H9 (cell line): ENCODE results near the gene GAP43. TPM values are rescaled to one million over a fixed set of nuclear protein-coding genes. Genes with fewer than 3 reads are reported as not detected.

ENCODE experiments used
- DNase-seq: peaks from one replicate; pipeline ENCODE4 v3.0.0-alpha.2; 2017
- H2AFZ ChIP-seq: one replicate; pipeline ENCODE4 v1.6.1; 2013; ENCODE audit warnings: mild to moderate bottlenecking, low read length, control low read depth, moderate library complexity
- H2AK5ac ChIP-seq: 2 replicates; pipeline ENCODE4 v1.6.1; 2013; ENCODE audit warnings: low read length, control low read depth, mixed read lengths; ENCODE audit not compliant: insufficient read length
- H2BK120ac ChIP-seq: one replicate; pipeline ENCODE4 v1.6.1; 2013; ENCODE audit warnings: low read depth, mild to moderate bottlenecking, low read length, control low read depth, inconsistent platforms; ENCODE audit not compliant: poor library complexity, severe bottlenecking
- H2BK12ac ChIP-seq: 2 replicates; pipeline ENCODE4 v1.6.1; 2013; ENCODE audit warnings: low read length, control low read depth, mixed read lengths, low read depth; ENCODE audit not compliant: insufficient read length
- H2BK15ac ChIP-seq: 2 replicates; pipeline ENCODE4 v1.6.1; 2013; ENCODE audit warnings: low read depth, low read length, control low read depth
- H2BK20ac ChIP-seq: one replicate; pipeline ENCODE4 v1.6.1; 2013; ENCODE audit warnings: low read depth, mild to moderate bottlenecking, low read length, control low read depth, inconsistent platforms; ENCODE audit not compliant: poor library complexity, severe bottlenecking
- H2BK5ac ChIP-seq: 2 replicates; pipeline ENCODE4 v1.6.1; 2013; ENCODE audit warnings: low read length, control low read depth, mixed read lengths; ENCODE audit not compliant: insufficient read length
- H3K14ac ChIP-seq: 2 replicates; pipeline ENCODE4 v1.6.1; 2013; ENCODE audit warnings: low read length, control low read depth; ENCODE audit not compliant: insufficient read depth
- H3K18ac ChIP-seq: 2 replicates; pipeline ENCODE4 v1.6.1; 2013; ENCODE audit warnings: low read depth, mild to moderate bottlenecking, mixed read lengths, low read length, control low read depth; ENCODE audit not compliant: insufficient read length
- H3K23ac ChIP-seq: 2 replicates; pipeline ENCODE4 v1.6.1; 2013; ENCODE audit warnings: low read length, control low read depth, mixed read lengths, low read depth; ENCODE audit not compliant: insufficient read length
- H3K23me2 ChIP-seq: 2 replicates; pipeline ENCODE4 v1.6.1; 2013; ENCODE audit warnings: low read depth, mild to moderate bottlenecking, mixed read lengths, low read length, control low read depth; ENCODE audit not compliant: insufficient read length, poor library complexity, severe bottlenecking
- H3K27ac ChIP-seq: 2 replicates; pipeline ENCODE4 v1.5.1; 2013; ENCODE audit warnings: low read length, control low read depth, mixed read lengths, low read depth; ENCODE audit not compliant: insufficient read length
- H3K27me3 ChIP-seq: 2 replicates; pipeline ENCODE4 v1.6.1; 2013; ENCODE audit warnings: low read length, control low read depth, inconsistent platforms; ENCODE audit not compliant: insufficient read depth
- H3K4ac ChIP-seq: 2 replicates; pipeline ENCODE4 v1.6.1; 2013; ENCODE audit warnings: low read depth, mild to moderate bottlenecking, control low read depth, inconsistent platforms, low read length, moderate library complexity
- H3K4me1 ChIP-seq: 2 replicates; pipeline ENCODE4 v1.6.1; 2013; ENCODE audit warnings: low read length, control low read depth, inconsistent platforms; ENCODE audit not compliant: insufficient read depth
- H3K4me2 ChIP-seq: 2 replicates; pipeline ENCODE4 v1.6.1; 2013; ENCODE audit warnings: low read length, control low read depth, mixed read lengths; ENCODE audit not compliant: insufficient read length, insufficient read depth
- H3K56ac ChIP-seq: 2 replicates; pipeline ENCODE4 v1.6.1; 2013; ENCODE audit warnings: low read depth, mild to moderate bottlenecking, mixed read lengths, low read length, control low read depth; ENCODE audit not compliant: insufficient read length
- H3K79me1 ChIP-seq: 2 replicates; pipeline ENCODE4 v1.6.1; 2013; ENCODE audit warnings: low read depth, mild to moderate bottlenecking, moderate library complexity, low read length, control low read depth, inconsistent platforms; ENCODE audit not compliant: insufficient read depth, poor library complexity, severe bottlenecking
- H3K79me2 ChIP-seq: 2 replicates; pipeline ENCODE4 v1.6.1; 2013; ENCODE audit warnings: low read length, control low read depth, inconsistent platforms; ENCODE audit not compliant: insufficient read depth
- H3K9ac ChIP-seq: 2 replicates; pipeline ENCODE4 v1.6.1; 2013; ENCODE audit warnings: low read length, control low read depth, mixed read lengths; ENCODE audit not compliant: insufficient read length; ENCODE audit errors: extremely low read depth
- H3K9me3 ChIP-seq: one replicate; pipeline ENCODE4 v1.6.1; 2013; ENCODE audit warnings: low read depth, low read length, inconsistent platforms; ENCODE audit not compliant: control insufficient read depth
- H3T11ph ChIP-seq: one replicate; pipeline ENCODE4 v1.6.1; 2013; ENCODE audit warnings: mild to moderate bottlenecking, low read length, control low read depth, inconsistent platforms
- H4K20me1 ChIP-seq: one replicate; pipeline ENCODE4 v1.6.1; 2013; ENCODE audit not compliant: control insufficient read depth, insufficient read length, insufficient read depth
- H4K5ac ChIP-seq: 2 replicates; pipeline ENCODE4 v1.6.1; 2013; ENCODE audit warnings: low read depth, mild to moderate bottlenecking, mixed read lengths, low read length, control low read depth; ENCODE audit not compliant: insufficient read length
- H4K8ac ChIP-seq: replicated peaks from 2 replicates; pipeline ENCODE4 v1.6.1; 2013; ENCODE audit warnings: low read length, control low read depth, mixed read lengths, low read depth; ENCODE audit not compliant: insufficient read length
- H4K91ac ChIP-seq: 2 replicates; pipeline ENCODE4 v1.6.1; 2013; ENCODE audit warnings: low read depth, mild to moderate bottlenecking, moderate library complexity, mixed read lengths, low read length, control low read depth; ENCODE audit not compliant: insufficient read length
- H3K27ac Mint-ChIP-seq, 3 experiments: 2 replicates in 2 of 3; 3 replicates in 1 of 3; pipeline ENCODE4 v1.8.0; 2020 to 2021; ENCODE audit warnings: mixed read lengths in 3 of 3, mild to moderate bottlenecking in 1 of 3, moderate library complexity in 1 of 3
- H3K27me3 Mint-ChIP-seq: 2 replicates; pipeline ENCODE4 v1.8.0; 2021; ENCODE audit warnings: low read depth, mild to moderate bottlenecking, moderate library complexity, mixed read lengths
- H3K36me3 Mint-ChIP-seq, 3 experiments: 2 replicates in 2 of 3; 3 replicates in 1 of 3; pipeline ENCODE4 v1.8.0; 2020 to 2021; ENCODE audit warnings: low read depth in 3 of 3, mixed read lengths in 3 of 3; ENCODE audit not compliant: insufficient read depth in 1 of 3
- H3K4me1 Mint-ChIP-seq, 2 experiments: 2 replicates each; pipeline ENCODE4 v1.8.0; 2020; ENCODE audit warnings: mixed read lengths in 2 of 2
- H3K4me3 Mint-ChIP-seq, 2 experiments: 2 replicates in 1 of 2; 3 replicates in 1 of 2; pipeline ENCODE4 v1.8.0; 2020 to 2021; ENCODE audit warnings: mild to moderate bottlenecking in 2 of 2, mixed read lengths in 2 of 2, moderate library complexity in 1 of 2
- H3K9me3 Mint-ChIP-seq, 2 experiments: 2 replicates in 1 of 2; 3 replicates in 1 of 2; pipeline ENCODE4 v1.8.0; 2020; ENCODE audit warnings: mild to moderate bottlenecking in 2 of 2, mixed read lengths in 2 of 2, moderate library complexity in 1 of 2
- WGBS: extraction: QIAGEN DNeasy Blood & Tissue Kit; methylation state at CpG from one replicate; pipeline ENCODE4 v1.1.7; 2013; ENCODE audit warnings: missing lambda C conversion rate, low lambda C conversion rate, mixed read lengths; ENCODE audit not compliant: insufficient read length; ENCODE audit errors: extremely low coverage; 5-methylcytosine and 5-hydroxymethylcytosine counted together
- total RNA-seq: library from RNA; stranded (reverse); gene quantifications from 2 replicates; pipeline ENCODE4 v1.2.1, GENCODE V29; 2021
- TF ChIP-seq, protein P1 (sequence below): fragments of 200-600 bp; sonication (generic); conservative IDR thresholded peaks from 3 replicates; pipeline ENCODE4 v1.8.0; 2021; ENCODE audit warnings: antibody characterized with exemption, mild to moderate bottlenecking

GAP43 gene
- total RNA-seq, 1 experiment from 2014 or later, result 12.8 TPM

DNA sequence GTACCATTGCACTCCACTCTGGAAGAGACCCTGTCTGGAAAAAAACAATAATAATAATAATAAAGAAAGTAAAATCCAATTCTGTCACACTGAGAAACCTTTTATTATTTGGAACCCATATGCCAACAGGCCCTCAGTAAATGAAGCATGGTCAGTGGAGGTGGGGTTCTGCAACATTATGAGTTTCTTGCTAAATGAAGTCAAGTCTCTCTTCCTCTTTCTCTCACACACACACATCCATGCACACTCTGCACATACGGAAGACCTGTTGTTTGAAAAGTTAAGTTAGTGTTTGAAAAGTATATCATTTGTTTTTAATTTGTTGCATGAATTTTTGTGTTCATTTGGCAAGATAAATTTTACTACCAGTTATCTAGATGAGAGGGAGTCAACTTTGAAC is 27.8 kb downstream of the GAP43 start:
- Histone ChIP-seq H2BK5ac (no peak overlapping the region), H2AK5ac (no peak overlapping the region), H3K23me2 (no peaks in the 10 kb centered on the region), H2BK12ac (no peak overlapping the region), H4K91ac (no peak overlapping the region), H3K9me3 (no peaks in the 10 kb centered on the region), H3K56ac (no peak overlapping the region), H3K23ac (no peak overlapping the region), H3K27ac (no peak overlapping the region), H2AFZ (no peak overlapping the region), H4K8ac (no peak overlapping the region), H3K4me1 (no peaks in the 10 kb centered on the region), H3K4me2 (no peak overlapping the region), H3T11ph (no peak overlapping the region), H3K79me2 (no peaks in the 10 kb centered on the region), H3K79me1 (no peaks in the 10 kb centered on the region), H4K20me1 (no peaks in the 10 kb centered on the region), H2BK20ac (no peak overlapping the region), H3K18ac (no peak overlapping the region), H3K4ac (no peak overlapping the region), H3K14ac (no peak overlapping the region), H2BK15ac (no peak overlapping the region), H3K9ac (no peak overlapping the region), H4K5ac (no peak overlapping the region), H3K27me3 (no peaks in the 10 kb centered on the region), H2BK120ac (no peak overlapping the region)
- no CpG with 5 or more reads among the region's 1 CpG for WGBS
- no peak for DNase-seq
- Mint-ChIP-seq H3K36me3 (no peaks in the 10 kb centered on the region), H3K4me3 (no peak overlapping the region), H3K27ac (no peak overlapping the region), H3K4me1 (no peaks in the 10 kb centered on the region; a peak in 1 of 4 replicates), H3K9me3 (no peaks in the 10 kb centered on the region), H3K27me3 (no peaks in the 10 kb centered on the region)
- TF ChIP-seq, protein P1, sequence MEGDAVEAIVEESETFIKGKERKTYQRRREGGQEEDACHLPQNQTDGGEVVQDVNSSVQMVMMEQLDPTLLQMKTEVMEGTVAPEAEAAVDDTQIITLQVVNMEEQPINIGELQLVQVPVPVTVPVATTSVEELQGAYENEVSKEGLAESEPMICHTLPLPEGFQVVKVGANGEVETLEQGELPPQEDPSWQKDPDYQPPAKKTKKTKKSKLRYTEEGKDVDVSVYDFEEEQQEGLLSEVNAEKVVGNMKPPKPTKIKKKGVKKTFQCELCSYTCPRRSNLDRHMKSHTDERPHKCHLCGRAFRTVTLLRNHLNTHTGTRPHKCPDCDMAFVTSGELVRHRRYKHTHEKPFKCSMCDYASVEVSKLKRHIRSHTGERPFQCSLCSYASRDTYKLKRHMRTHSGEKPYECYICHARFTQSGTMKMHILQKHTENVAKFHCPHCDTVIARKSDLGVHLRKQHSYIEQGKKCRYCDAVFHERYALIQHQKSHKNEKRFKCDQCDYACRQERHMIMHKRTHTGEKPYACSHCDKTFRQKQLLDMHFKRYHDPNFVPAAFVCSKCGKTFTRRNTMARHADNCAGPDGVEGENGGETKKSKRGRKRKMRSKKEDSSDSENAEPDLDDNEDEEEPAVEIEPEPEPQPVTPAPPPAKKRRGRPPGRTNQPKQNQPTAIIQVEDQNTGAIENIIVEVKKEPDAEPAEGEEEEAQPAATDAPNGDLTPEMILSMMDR, result no peak
